Dermis microvascular lymphatic vessel endothelial cell (primary cell): ENCODE data around the gene ITCH. TPM values are rescaled to one million over a fixed set of nuclear protein-coding genes. Genes with fewer than 3 reads are reported as not detected.
"Not testable (repeated sequence)": the region's sequence is repeated elsewhere in the genome, so short reads cannot be mapped to it uniquely, and the experiment has no call there.

Source experiments
- DNase-seq, 2 donors: peaks; one replicate each; pipeline versions ENCODE4 v3.0.0 to v3.0.0-alpha.2; 2010; ENCODE audit warnings: low read depth in 2 of 2
- total RNA-seq: library from RNA; depleted of rRNA; stranded (reverse); fragments of >200 nt; gene quantifications from 2 replicates; pipeline ENCODE4 v1.2.1, GENCODE V29; 2014

The ITCH gene
- total RNA-seq, 1 donor from 2014 or later = 49.4 TPM

DNA sequence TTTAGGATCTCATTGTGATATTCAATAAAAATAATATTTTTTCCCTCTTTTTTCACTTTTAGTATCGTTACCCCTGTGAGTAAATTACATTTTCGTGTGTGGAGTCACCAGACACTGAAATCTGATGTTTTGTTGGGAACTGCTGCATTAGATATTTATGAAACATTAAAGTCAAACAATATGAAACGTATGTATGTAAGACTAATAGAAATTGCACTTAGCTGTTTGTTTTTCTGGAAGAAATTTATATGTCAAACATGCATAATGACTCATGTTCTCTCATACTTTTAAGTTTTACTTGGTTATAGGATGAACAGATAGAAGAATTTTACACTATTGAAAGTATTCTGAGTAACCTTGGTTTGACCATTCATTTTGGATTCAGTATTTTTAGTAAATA is 49.4 kb downstream of the ITCH start:
- no peak for DNase-seq

DNA sequence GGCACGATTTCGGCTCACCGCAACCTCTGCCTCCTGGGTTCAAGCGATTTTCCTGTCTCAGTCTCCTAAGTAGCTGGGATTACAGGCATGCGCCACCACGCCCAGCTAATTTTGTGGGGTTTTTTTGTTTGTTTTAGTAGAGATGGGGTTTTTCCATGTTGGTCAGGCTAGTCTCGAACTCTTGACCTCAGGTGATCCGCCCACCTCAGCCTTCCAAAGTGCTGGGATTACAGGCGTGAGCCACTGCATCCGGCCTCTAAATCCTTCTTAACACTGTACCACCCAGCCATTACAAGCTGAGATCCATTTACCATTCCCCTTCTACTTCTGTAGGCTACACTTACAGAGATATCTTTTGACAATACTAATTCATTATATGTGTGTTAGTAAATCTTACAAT is 51.5 kb downstream of the ITCH start:
- not testable (repeated sequence) for DNase-seq

GRCh38 chr20:34415079-34415478 is 52.0 kb downstream of the ITCH start:
- peak in 1 of 2 donors; percentile 65 for DNase-seq

DNA sequence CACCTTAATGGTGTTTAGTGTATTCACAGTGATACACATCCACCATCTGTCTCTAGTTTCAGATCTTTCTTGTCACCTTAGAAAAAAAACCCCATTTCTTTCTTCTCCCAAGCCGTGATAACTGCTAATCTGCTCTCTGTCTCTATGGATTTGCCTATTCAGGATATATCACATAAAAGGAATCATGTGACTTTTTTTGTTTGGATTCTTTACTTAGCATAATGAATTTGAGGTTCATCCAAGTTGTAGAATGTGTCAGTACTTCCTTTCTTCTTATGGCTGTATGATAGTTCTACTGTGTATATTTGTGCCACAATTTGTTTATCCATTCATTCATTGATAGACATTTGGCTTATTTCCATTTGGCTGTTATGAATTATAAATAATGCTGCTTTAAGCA is 57.1 kb downstream of the ITCH start:
- DNase-seq = peak in 1 of 2 donors; percentile 62

- DNase-seq = no peak
These were observed 57.9 kb downstream of the ITCH start for GRCh38 chr20:34420975-34421374.

- no peak for DNase-seq
These were observed 58.8 kb downstream of the ITCH start for GRCh38 chr20:34421766-34422466.

DNA sequence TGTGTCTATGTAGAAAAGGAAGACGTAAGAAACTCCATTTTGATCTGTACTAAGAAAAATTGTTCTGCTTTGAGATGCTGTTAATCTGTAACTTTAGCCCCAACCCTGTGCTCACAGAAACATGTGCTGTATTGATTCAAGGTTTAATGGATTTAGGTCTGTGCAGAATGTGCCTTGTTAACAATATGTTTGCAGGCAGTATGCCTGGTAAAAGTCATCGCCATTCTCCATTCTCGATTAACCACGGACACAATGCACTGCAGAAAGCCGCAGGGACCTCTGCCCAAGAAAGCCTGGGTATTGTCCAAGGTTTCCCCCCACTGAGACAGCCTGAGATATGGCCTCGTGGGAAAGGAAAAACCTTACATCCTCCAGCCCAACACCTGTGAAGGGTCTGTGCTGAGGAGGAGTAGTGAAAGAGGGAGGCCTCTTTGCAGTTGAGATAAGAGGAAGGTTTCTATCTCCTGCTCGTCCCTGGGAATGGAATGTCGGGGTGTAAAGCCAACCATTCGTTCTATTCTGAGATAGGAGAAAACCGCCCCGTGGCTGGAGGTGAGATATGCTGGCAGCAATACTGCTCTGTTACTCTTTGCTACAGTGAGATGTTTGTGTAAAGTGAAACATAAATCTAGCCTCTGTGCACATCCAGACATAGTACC is 62.1 kb downstream of the ITCH start:
- DNase-seq = not testable (repeated sequence)

- no peak for DNase-seq
These were observed 63.0 kb downstream of the ITCH start for GRCh38 chr20:34426026-34426425.

- no peak for DNase-seq
These were observed 64.3 kb downstream of the ITCH start for GRCh38 chr20:34427331-34427730.

- no peak for DNase-seq
These were observed 64.7 kb downstream of the ITCH start for GRCh38 chr20:34427784-34428183.

DNA sequence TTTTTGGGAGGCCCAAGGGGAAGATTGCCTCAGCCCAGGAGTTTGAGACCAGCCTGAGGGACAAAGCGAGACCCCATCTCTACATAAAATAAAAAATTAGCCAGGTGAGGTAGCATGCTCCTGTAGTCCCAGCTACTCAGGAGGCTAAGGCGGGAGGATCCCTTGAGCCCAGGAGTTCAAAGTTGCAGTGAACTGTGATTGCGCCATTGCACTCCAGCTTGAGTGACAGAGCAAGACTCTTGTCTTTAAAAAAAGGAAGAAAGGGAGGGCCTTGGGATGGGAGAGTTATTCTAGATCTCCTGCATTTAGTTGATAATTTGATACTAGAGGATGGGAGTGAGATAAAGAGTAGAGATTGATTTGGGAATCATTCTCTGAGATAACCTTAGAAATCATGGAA is 68.1 kb downstream of the ITCH start:
- DNase-seq = no peak

GRCh38 chr20:34432663-34433062 is 69.6 kb downstream of the ITCH start:
- DNase-seq = not testable (repeated sequence)

DNA sequence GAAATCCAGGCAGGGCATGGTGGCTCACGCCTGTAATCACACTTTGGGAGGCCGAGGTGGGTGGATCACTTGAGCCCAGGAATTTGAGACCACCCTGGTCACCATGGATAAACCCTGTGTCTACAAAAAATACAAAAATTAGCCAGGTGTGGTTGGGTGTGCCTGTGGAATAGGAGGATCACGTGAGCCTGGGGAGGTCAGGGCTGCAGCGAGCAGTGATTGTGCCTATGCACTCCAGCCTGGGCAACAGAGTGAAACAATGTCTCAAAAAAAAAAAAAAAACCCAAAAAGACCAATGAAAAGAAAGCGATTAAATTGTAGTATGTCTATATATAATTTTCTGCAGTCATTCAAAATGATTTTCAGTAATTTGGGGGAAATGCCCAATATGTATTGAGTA is 70.3 kb downstream of the ITCH start:
- no peak for DNase-seq

DNA sequence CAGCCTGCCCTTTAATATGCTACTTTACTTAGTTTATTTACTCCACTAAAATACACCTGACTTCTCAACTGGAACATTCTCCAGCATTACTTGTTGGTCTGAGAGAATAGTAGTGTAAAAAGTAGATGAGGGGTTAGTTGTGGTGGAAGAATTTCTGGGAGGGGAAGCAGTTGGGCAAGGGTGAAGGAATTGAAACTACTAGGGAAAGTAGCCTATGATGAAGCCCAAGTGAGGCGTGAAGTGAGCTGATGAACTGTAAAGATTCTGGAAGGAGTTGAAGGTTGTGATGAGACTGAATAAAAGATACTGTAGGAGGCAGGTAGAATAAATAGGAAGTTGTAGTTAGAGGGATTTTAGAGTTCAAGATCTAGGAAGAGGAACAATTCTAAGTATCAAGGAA is 72.5 kb downstream of the ITCH start:
- no peak for DNase-seq

DNA sequence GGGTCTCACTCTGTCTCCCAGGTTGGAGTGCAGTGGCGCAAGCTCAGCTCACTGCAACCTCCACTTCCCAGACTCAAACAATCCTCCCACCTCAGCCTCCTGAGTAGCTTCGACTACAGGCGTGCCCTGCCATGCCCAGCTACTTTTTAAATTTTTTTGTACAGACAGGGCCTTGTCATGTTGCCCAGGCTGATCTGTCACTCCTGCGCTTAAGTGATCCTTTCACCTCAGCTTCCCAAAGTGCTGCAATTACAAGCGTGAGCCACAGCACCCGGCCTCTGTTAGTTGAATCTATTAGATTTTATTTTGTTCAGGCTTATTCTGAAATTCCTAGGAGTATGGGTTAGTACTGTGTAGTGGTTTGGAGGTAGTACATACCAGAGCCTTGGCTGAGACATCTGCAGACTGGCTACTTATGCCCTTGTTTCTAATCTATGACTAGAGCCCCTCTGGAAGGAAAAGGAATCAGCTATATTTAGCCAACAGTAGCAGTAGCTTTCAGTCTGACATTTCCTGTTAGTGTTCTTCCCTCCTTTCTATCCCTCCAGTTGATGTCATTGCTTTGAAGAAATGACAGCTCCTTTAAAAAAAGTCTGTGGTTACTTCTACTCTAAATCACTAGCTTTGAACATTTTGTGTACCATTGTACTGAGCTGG is 74.4 kb downstream of the ITCH start:
- DNase-seq = peak in 1 of 2 donors; percentile 39

DNA sequence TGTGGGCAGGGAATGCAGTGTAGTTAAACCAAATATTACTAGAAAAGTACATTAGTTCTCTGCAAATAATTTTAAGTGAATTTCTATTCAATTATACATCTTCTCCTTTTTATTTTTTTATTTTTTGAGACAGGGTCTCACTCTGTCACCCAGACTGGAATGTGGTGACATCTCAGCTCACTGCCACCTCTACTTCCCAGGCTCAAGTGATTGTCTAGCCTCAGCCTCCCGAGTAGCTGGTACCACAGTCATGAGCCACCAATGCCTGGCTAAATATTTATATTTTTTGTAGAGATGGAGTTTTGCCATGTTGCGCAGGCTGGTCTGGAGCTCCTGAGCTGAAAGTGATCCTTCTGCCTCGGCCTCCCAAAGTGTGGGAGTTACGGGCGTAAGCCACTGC is 76.1 kb downstream of the ITCH start:
- no peak for DNase-seq

DNA sequence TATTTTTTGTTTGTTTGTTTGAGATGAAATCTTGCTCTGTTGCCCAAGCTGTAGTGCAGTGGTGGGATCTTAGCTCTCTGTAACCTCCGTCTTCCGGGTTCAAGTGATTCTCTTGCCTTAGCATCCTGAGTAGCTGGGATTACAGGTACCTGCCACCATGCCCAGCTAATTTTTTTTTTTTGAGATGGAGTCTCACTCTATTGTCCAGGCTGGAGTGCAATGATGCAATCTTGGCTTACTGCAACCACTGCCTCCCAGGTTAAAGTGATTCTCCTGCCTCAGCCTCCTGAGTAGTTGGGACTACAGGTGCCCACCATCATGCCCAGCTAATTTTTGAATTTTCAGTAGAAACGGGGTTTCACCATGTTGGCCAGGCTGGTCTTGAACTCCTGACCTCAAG is 78.3 kb downstream of the ITCH start:
- DNase-seq = not testable (repeated sequence)

- DNase-seq = no peak
These were observed 80.5 kb downstream of the ITCH start for GRCh38 chr20:34443546-34443945.

GRCh38 chr20:34445177-34446065 is 82.3 kb downstream of the ITCH start:
- DNase-seq = no peak

DNA sequence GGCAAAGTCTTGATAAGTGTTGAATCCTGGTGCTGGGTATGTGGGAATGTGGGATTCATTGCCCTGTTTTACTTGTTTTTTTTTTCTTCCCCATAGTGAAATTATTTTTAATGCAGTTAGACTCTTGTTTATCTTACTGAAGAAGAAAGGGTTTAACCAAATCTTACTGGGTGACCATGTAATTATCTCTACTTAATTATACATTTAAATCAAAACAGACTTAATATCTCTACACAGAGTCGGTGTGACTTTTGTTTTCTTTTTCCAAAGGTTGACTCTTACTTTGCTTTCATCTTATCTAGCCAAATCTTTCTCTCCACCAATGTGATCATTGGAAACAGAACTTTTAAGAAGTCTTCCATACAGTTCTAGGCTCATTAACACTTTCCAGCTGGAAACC is 85.4 kb downstream of the ITCH start:
- DNase-seq = no peak

- no peak for DNase-seq
These were observed 86.9 kb downstream of the ITCH start for GRCh38 chr20:34449674-34450592.
